GM23338 (cell line): ENCODE measurements around the gene ACRBP. TPM values are rescaled to one million over a fixed set of nuclear protein-coding genes. Genes with fewer than 3 reads are reported as not detected.

Experiments used
- ATAC-seq: fragments of 200-7000 bp; cut with Tn5 transposase; 3 replicates; pipeline ENCODE4 v1.9.1; 2020
- DNase-seq: peaks from one replicate; pipeline ENCODE4 v3.0.0-alpha.2; 2015; ENCODE audit warnings: low spot score
- H2AFZ ChIP-seq: fragments of 200-600 bp; sonication (generic); 2 replicates; pipeline ENCODE4 v1.8.0; 2016; ENCODE audit warnings: antibody characterized with exemption, mild to moderate bottlenecking, moderate library complexity
- H3F3A ChIP-seq: fragments of 200-600 bp; sonication (generic); replicated peaks from 2 replicates; pipeline ENCODE4 v1.8.0; 2017; ENCODE audit warnings: antibody characterized with exemption, mixed run types, low read depth
- H3K27ac ChIP-seq: fragments of 200-600 bp; sonication (generic); 2 replicates; pipeline ENCODE4 v1.6.1; 2016; ENCODE audit warnings: low read depth
- H3K27me3 ChIP-seq: fragments of 200-600 bp; sonication (generic); 2 replicates; pipeline ENCODE4 v1.8.0; 2016; ENCODE audit warnings: mild to moderate bottlenecking, mixed run types, moderate library complexity; ENCODE audit not compliant: insufficient read depth
- H3K36me3 ChIP-seq: fragments of 200-600 bp; sonication (generic); 2 replicates; pipeline ENCODE4 v1.8.0; 2016; ENCODE audit warnings: mild to moderate bottlenecking; ENCODE audit not compliant: insufficient read depth
- H3K4me1 ChIP-seq: fragments of 200-600 bp; sonication (generic); 2 replicates; pipeline ENCODE4 v1.8.0; 2016; ENCODE audit warnings: mild to moderate bottlenecking, moderate library complexity; ENCODE audit not compliant: insufficient read depth
- H3K4me2 ChIP-seq: fragments of 200-600 bp; sonication (generic); 2 replicates; pipeline ENCODE4 v1.7.1; 2017; ENCODE audit warnings: mixed run types
- H3K4me3 ChIP-seq: fragments of 200-600 bp; sonication (generic); 2 replicates; pipeline ENCODE4 v1.6.1; 2016; ENCODE audit warnings: mixed run types
- H3K79me2 ChIP-seq: fragments of 200-600 bp; sonication (generic); replicated peaks from 2 replicates; pipeline ENCODE4 v1.8.0; 2017; ENCODE audit warnings: mild to moderate bottlenecking; ENCODE audit not compliant: insufficient read depth
- H3K9me2 ChIP-seq: fragments of 200-600 bp; sonication (generic); 2 replicates; pipeline ENCODE4 v1.8.0; 2017; ENCODE audit not compliant: insufficient read depth
- H4K20me1 ChIP-seq: fragments of 200-600 bp; sonication (generic); replicated peaks from 2 replicates; pipeline ENCODE4 v1.8.0; 2017; ENCODE audit warnings: mild to moderate bottlenecking; ENCODE audit not compliant: insufficient read depth
- H3K27ac Mint-ChIP-seq: 2 replicates; pipeline ENCODE4 v1.8.0; 2020; ENCODE audit warnings: inconsistent platforms, mild to moderate bottlenecking, moderate library complexity, mixed read lengths
- H3K27me3 Mint-ChIP-seq: 3 replicates; pipeline ENCODE4 v1.8.0; 2022; ENCODE audit warnings: low read depth, mild to moderate bottlenecking, moderate library complexity, mixed read lengths, inconsistent platforms; ENCODE audit not compliant: insufficient read depth, poor library complexity
- H3K36me3 Mint-ChIP-seq: 3 replicates; pipeline ENCODE4 v1.8.0; 2021; ENCODE audit warnings: low read depth, mild to moderate bottlenecking, inconsistent platforms, moderate library complexity, mixed read lengths
- H3K4me1 Mint-ChIP-seq: 3 replicates; pipeline ENCODE4 v1.8.0; 2020; ENCODE audit warnings: mild to moderate bottlenecking, inconsistent platforms, mixed read lengths
- H3K4me3 Mint-ChIP-seq: 3 replicates; pipeline ENCODE4 v1.8.0; 2021; ENCODE audit warnings: moderate library complexity, mild to moderate bottlenecking, inconsistent platforms, mixed read lengths
- H3K9me3 Mint-ChIP-seq: 3 replicates; pipeline ENCODE4 v1.8.0; 2020; ENCODE audit warnings: moderate library complexity, mild to moderate bottlenecking, inconsistent platforms, mixed read lengths
- CREB1 ChIP-seq: fragments of 250-450 bp; sonication (Bioruptor Pico); IDR thresholded peaks from 2 replicates; pipeline ENCODE4 v1.5.0; 2020; ENCODE audit warnings: low read depth, mild to moderate bottlenecking, moderate library complexity
- CTCF ChIP-seq, 2 experiments: fragments of 200-600 bp in 1 of 2; sonication (generic) in 1 of 2; conservative IDR thresholded peaks; 2 replicates each; pipeline versions ENCODE4 v1.5.1 to v1.6.1; 2016 to 2017; ENCODE audit warnings: antibody characterized with exemption in 2 of 2, low read depth in 2 of 2, mild to moderate bottlenecking in 2 of 2, moderate library complexity in 1 of 2
- ETS1 ChIP-seq: IDR thresholded peaks from 2 replicates; pipeline ENCODE4 v1.6.1; 2016; ENCODE audit warnings: antibody characterized with exemption
- EZH2 ChIP-seq: fragments of 200-600 bp; sonication (generic); IDR thresholded peaks from one replicate; pipeline ENCODE4 v1.8.0; 2017; ENCODE audit warnings: antibody characterized with exemption, mild to moderate bottlenecking, low read depth; ENCODE audit not compliant: unreplicated experiment
- EZH2phosphoT487 ChIP-seq: fragments of 200-600 bp; sonication (generic); IDR thresholded peaks from one replicate; pipeline ENCODE4 v1.8.1; 2018; ENCODE audit warnings: antibody characterized with exemption; ENCODE audit not compliant: unreplicated experiment
- JUNB ChIP-seq: IDR thresholded peaks from one replicate; pipeline ENCODE4 v1.6.1; 2016; ENCODE audit warnings: antibody characterized with exemption; ENCODE audit not compliant: unreplicated experiment
- NANOG ChIP-seq: IDR thresholded peaks from 2 replicates; pipeline ENCODE4 v1.6.1; 2016; ENCODE audit warnings: antibody characterized with exemption, borderline replicate concordance
- POLR2AphosphoS5 ChIP-seq: IDR thresholded peaks from 2 replicates; pipeline ENCODE4 v1.6.1; 2016; ENCODE audit warnings: antibody characterized with exemption, low read depth
- STAT1 ChIP-seq: IDR thresholded peaks from one replicate; pipeline ENCODE4 v1.6.1; 2016; ENCODE audit warnings: antibody characterized with exemption; ENCODE audit not compliant: unreplicated experiment
- ZNF114 ChIP-seq: fragments of 250-450 bp; sonication (Bioruptor Pico); IDR thresholded peaks from 2 replicates; pipeline ENCODE4 v1.5.0; 2020; ENCODE audit warnings: mild to moderate bottlenecking, moderate library complexity
- ZNF331 ChIP-seq: fragments of 250-450 bp; sonication (Bioruptor Pico); IDR thresholded peaks from 2 replicates; pipeline ENCODE4 v1.5.0; 2020; ENCODE audit warnings: low read depth, mild to moderate bottlenecking, moderate library complexity
- ZNF462 ChIP-seq: fragments of 250-450 bp; sonication (Bioruptor Pico); IDR thresholded peaks from 2 replicates; pipeline ENCODE4 v1.5.0; 2020; ENCODE audit warnings: mild to moderate bottlenecking, moderate library complexity
- polyA plus RNA-seq: library from polyadenylated mRNA; unstranded; fragments of >200 nt; fragmentation: Nextera tagmentation; extraction: Ambion mirVana; gene quantifications from 2 replicates; pipeline ENCODE4 v1.2.1, GENCODE V29; 2016
- total RNA-seq: library from RNA; depleted of rRNA; stranded (reverse); fragments of >200 nt; shearing (Covaris generic); gene quantifications from 2 replicates; pipeline ENCODE4 v1.2.3, GENCODE V29; 2014

The ACRBP gene
- total and polyA plus RNA-seq, 2 experiments from 2014 or later, result 0.70 to 2.2 TPM

- ATAC-seq (no peak), DNase-seq (no peak)
- peaks cover 3% of the 10 kb centered on the region; the same call in 1 of the 2 replicates for H3F3A ChIP-seq
- no peak for TF ChIP-seq CREB1 (CRISPR knock-in tag)
- TF ChIP-seq ZNF331 (CRISPR knock-in tag), result no peak
- no peak for TF ChIP-seq CTCF (conservative IDR thresholded peaks at IDR 0.05; ENCODE audit: low read depth in 2 of 2)
- no peak for TF ChIP-seq ZNF462
- no peak for TF ChIP-seq NANOG
- no peak for TF ChIP-seq ETS1
- no peak for TF ChIP-seq STAT1
- no peak for TF ChIP-seq EZH2phosphoT487
- no peak for TF ChIP-seq EZH2
- no peak for TF ChIP-seq JUNB
- no peak for TF ChIP-seq POLR2AphosphoS5
- TF ChIP-seq ZNF114 (CRISPR knock-in tag), result no peak
- no peak overlapping the region; the same call in 2 of the 3 replicates for H3K4me3 Mint-ChIP-seq
- no peak overlapping the region for H3K4me3 ChIP-seq
- H3K27me3 ChIP-seq, result peaks cover 11% of the 10 kb centered on the region; the same call in 1 of the 2 replicates
- no peak overlapping the region for H3K27ac Mint-ChIP-seq
- no peaks in the 10 kb centered on the region for H3K9me3 Mint-ChIP-seq
- peaks cover 6% of the 10 kb centered on the region; the same call in 2 of the 3 replicates for H3K36me3 Mint-ChIP-seq
- no peak overlapping the region for H3K27ac ChIP-seq
- H3K4me1 Mint-ChIP-seq, result peaks cover 33% of the 10 kb centered on the region
- peaks cover 16% of the 10 kb centered on the region for H3K4me1 ChIP-seq
- H3K36me3 ChIP-seq, result no peaks in the 10 kb centered on the region
- no peak overlapping the region for H2AFZ ChIP-seq
- no peaks in the 10 kb centered on the region for H4K20me1 ChIP-seq
- no peak overlapping the region for H3K4me2 ChIP-seq
- H3K27me3 Mint-ChIP-seq, result peaks cover 14% of the 10 kb centered on the region
- peaks cover 3% of the 10 kb centered on the region; the same call in 1 of the 2 replicates for H3K79me2 ChIP-seq
- H3K9me2 ChIP-seq, result no peaks in the 10 kb centered on the region
These were observed 48.2 kb upstream of the ACRBP start for GRCh38 chr12:6695313-6696045.
